ENCODE data around the gene SAE1. TPM values are rescaled to one million over a fixed set of nuclear protein-coding genes. Genes with fewer than 3 reads are reported as not detected.

The SAE1 gene
- total RNA-seq, 2 experiments from 2014 or later = 154 to 157 TPM

- POLR2A ChIA-PET = interaction anchor here (0.5 to 9.4 kb wide), 24 partner anchors 13 to 1810 kb away, joined by 3 to 205 read pairs (median 4); partner anchors contain the start of genes CCDC9, SAE1 and SLC1A5
- CTCF ChIA-PET = interaction anchor here (0.6 to 4.8 kb wide), 22 partner anchors 11 to 262 kb away, joined by 3 to 31 read pairs (median 4); partner anchors contain the start of gene SAE1
- H3K4me1 Mint-ChIP-seq (ENCODE audit: low read depth) = peaks cover 24% of the 10 kb centered on the region
- H3K4me3 Mint-ChIP-seq = peak within 1 kb of the TSS; percentile 85
- peak; percentile 100 for DNase-seq
- intact Hi-C loops (cut with micrococcal nuclease) = loop anchor here (1.0 to 5.0 kb wide), 12 partner anchors 17 to 487 kb away; partner anchors contain the start of genes CCDC9, INAFM1, NAPA and SAE1
- H3K27ac Mint-ChIP-seq = peak within 1 kb of the TSS; percentile 97
- H3K27me3 Mint-ChIP-seq = no peaks in the 10 kb centered on the region
- H3K36me3 Mint-ChIP-seq = peaks cover 34% of the 10 kb centered on the region
- no peaks in the 10 kb centered on the region for H3K9me3 Mint-ChIP-seq
Measured at GRCh38 chr19:47112997-47113849, 17.4 kb upstream of the SAE1 start, which contains the start of gene ZC3H4. Gene ZC3H4 (minus strand): TSS chr19:47113776. CDS start chr19:47112584, 1,192 bp downstream.

GRCh38 chr19:47113850-47114651 lies 16.6 kb upstream of the SAE1 start:
- ChIA-PET CTCF (interaction anchor here (0.6 to 4.8 kb wide), 22 partner anchors 12 to 262 kb away, joined by 3 to 31 read pairs (median 4); partner anchors contain the start of gene SAE1), POLR2A (interaction anchor here (0.5 to 9.4 kb wide), 20 partner anchors 18 to 1810 kb away, joined by 3 to 205 read pairs (median 4); partner anchors contain the start of genes CCDC9, SAE1 and SLC1A5)
- DNase-seq = no peak
- Mint-ChIP-seq H3K27ac (peak overlapping the region; percentile 97), H3K4me3 (peak overlapping the region; percentile 85), H3K27me3 (no peaks in the 10 kb centered on the region), H3K4me1 (ENCODE audit: low read depth) (peaks cover 15% of the 10 kb centered on the region), H3K36me3 (peaks cover 26% of the 10 kb centered on the region), H3K9me3 (no peaks in the 10 kb centered on the region)
- intact Hi-C loops (cut with micrococcal nuclease) = loop anchor here (1.0 to 5.0 kb wide), 12 partner anchors 16 to 486 kb away; partner anchors contain the start of genes CCDC9, INAFM1, NAPA and SAE1

DNA sequence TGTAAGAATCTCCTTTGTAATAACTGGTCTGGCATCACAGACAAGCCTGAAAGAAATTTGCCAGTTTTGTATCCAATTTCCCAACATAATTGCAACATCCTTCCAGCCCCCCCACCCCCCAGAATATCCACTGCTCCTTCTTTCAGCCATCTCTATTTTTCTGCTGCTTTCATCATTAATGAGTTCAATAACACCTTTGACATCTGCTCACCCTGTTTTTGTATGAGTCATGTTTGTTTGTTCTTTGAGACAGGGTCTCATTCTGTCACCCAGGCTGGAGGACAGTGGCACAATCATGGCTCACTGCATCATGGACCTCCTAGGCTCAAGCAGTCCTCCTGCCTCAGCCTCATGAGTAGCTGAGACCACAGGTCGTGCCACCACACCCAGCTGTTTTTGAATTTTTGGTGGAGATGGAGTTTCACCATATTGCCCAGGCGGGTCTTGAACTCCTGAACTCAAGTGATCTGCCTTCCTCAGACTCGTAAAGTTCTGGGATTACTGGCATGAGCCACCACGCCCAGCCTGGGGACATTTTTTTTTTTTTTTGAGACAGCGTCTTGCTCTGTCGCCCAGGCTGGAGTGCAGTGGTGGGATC lies 10.1 kb upstream of the SAE1 start:
- CTCF ChIA-PET = interaction anchor here (0.6 kb wide), 1 partner anchor 11 kb away, joined by 3 read pairs; the partner anchor contains the start of gene SAE1
- H3K4me3 Mint-ChIP-seq = no peak overlapping the region

DNA sequence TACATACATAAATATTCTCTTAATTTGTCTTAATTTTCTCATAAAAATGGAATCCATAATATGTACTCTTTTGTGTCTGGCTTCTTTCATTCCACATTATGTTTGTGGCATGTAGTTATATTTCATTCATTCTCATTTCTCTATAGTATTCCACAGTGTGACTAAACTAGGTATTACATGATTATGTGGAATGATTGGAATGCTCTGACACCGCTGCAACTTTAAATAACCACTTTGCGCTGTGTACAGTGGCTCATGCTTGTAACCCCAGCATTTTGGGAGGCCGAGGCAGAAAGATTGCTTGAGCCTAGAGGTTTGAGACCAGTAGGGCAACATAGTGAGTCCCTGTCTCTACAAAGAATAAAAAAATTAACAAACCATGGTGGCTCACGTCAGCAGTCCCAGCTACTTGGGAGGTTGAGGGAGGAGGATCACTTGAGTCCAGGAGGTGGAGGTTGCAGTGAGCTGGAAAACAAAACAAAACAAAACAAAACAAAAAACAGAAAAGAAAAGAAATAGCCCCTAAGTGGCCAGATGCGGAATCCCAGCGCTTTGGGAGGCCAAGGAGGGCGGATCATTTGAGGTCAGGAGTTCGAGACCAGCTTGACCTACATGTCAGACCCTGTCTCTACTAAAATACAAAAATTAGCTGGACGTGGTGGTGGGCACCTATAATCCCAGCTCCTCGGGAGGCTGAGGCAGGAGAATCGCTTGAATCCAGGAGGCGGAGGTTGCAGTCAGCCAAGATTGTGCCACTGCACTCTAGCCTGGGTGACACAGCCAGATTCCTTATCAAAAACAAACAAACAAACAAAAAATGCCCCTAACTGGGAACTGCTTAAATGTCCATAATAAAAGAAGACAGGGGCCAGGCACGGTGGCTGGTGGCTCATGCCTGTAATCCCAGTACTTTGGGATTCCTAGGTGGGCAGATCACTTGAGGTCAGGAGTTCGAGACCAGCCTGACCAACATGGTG lies 8.0 kb upstream of the SAE1 start:
- no peak overlapping the region for H3K4me3 Mint-ChIP-seq
- H3K36me3 Mint-ChIP-seq = no peaks in the 10 kb centered on the region
- H3K27ac Mint-ChIP-seq = no peak overlapping the region
- ChIA-PET POLR2A (interaction anchor here (0.8 kb wide), 1 partner anchor 9 kb away, joined by 3 read pairs; no protein-coding TSS in a partner anchor), CTCF (interaction anchor here (0.9 to 2.5 kb wide), 9 partner anchors 27 to 122 kb away, joined by 3 to 10 read pairs (median 6); no protein-coding TSS in a partner anchor)
- intact Hi-C loops (cut with micrococcal nuclease) = no loop called here
- no peaks in the 10 kb centered on the region for H3K4me1 Mint-ChIP-seq (ENCODE audit: low read depth)
- no peaks in the 10 kb centered on the region for H3K9me3 Mint-ChIP-seq
- DNase-seq = no peak
- H3K27me3 Mint-ChIP-seq = no peaks in the 10 kb centered on the region

More for the DNA sequence above, 10.1 kb upstream of the SAE1 start:
- Mint-ChIP-seq H3K9me3 (no peaks in the 10 kb centered on the region), H3K4me1 (ENCODE audit: low read depth) (no peaks in the 10 kb centered on the region), H3K36me3 (no peaks in the 10 kb centered on the region), H3K27me3 (no peaks in the 10 kb centered on the region), H3K27ac (no peak overlapping the region)
- DNase-seq = no peak
- intact Hi-C loops (cut with micrococcal nuclease) = no loop called here
- POLR2A ChIA-PET = no interaction called here

DNA sequence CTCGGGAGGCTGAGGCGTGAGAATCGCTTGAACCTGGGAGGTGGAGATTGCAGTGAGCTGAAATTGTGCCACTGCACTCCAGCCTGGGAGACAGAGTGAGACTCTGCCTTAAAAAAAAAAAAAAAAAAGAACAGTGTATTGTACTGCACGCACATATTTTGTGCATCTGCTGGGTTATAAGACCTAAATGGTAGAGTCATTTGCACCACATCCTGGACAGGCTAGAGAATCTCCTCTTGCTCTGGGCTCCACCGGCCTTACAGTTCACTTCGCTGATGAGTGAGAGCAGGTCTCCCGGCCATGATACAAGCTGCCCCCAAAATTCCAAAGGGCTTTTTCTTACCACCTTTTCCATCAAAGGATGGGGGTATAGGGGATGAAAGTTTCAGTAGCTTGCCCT lies 7.2 kb upstream of the SAE1 start:
- H3K4me1 Mint-ChIP-seq (ENCODE audit: low read depth) = no peaks in the 10 kb centered on the region
- intact Hi-C loops (cut with micrococcal nuclease) = no loop called here
- H3K27ac Mint-ChIP-seq = no peak overlapping the region
- ChIA-PET POLR2A (interaction anchor here (0.8 kb wide), 1 partner anchor 15 kb away, joined by 4 read pairs; no protein-coding TSS in a partner anchor), CTCF (interaction anchor here (0.6 to 2.5 kb wide), 11 partner anchors 13 to 121 kb away, joined by 3 to 10 read pairs (median 5); no protein-coding TSS in a partner anchor)
- H3K9me3 Mint-ChIP-seq = no peaks in the 10 kb centered on the region
- H3K36me3 Mint-ChIP-seq = no peaks in the 10 kb centered on the region
- no peak for DNase-seq
- H3K4me3 Mint-ChIP-seq = no peak overlapping the region
- no peaks in the 10 kb centered on the region for H3K27me3 Mint-ChIP-seq

- DNase-seq = no peak
- intact Hi-C loops (cut with micrococcal nuclease) = loop anchor here (1.0 kb wide), 2 partner anchors 46 to 90 kb away; no protein-coding TSS in a partner anchor
- Mint-ChIP-seq H3K9me3 (no peaks in the 10 kb centered on the region), H3K27me3 (no peaks in the 10 kb centered on the region), H3K27ac (peak overlapping the region; percentile 21), H3K36me3 (no peaks in the 10 kb centered on the region), H3K4me3 (no peak overlapping the region), H3K4me1 (ENCODE audit: low read depth) (peaks cover 2% of the 10 kb centered on the region)
- ChIA-PET POLR2A (interaction anchor here (1.5 kb wide), 1 partner anchor 12 kb away, joined by 4 read pairs; the partner anchor contains the start of gene ZC3H4), CTCF (interaction anchor here (0.6 to 4.6 kb wide), 27 partner anchors 9 to 243 kb away, joined by 3 to 82 read pairs (median 4); partner anchors contain the start of gene ZC3H4)
Measured at GRCh38 chr19:47124937-47125668, 5.5 kb upstream of the SAE1 start.

DNA sequence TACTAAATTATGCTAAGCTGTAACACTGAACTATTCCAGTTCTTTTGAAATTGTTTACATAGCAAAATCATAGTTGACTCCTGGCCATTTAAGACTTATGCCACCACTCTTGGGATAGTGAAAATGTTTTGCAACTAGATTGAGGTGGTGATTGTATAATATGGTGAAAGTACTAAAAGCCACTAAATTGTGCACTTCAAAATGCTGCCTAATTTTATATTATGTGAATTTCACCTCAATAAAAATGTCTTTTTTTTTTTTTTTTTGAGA lies 5.0 kb upstream of the SAE1 start:
- ChIA-PET POLR2A (interaction anchor here (1.5 kb wide), 1 partner anchor 12 kb away, joined by 4 read pairs; the partner anchor contains the start of gene ZC3H4), CTCF (interaction anchor here (0.6 to 4.6 kb wide), 26 partner anchors 9 to 244 kb away, joined by 3 to 82 read pairs (median 4); partner anchors contain the start of gene ZC3H4)
- Mint-ChIP-seq H3K9me3 (peaks cover 4% of the 10 kb centered on the region), H3K4me3 (no peak overlapping the region), H3K27ac (no peak overlapping the region), H3K4me1 (ENCODE audit: low read depth) (peaks cover 6% of the 10 kb centered on the region), H3K27me3 (peaks cover 3% of the 10 kb centered on the region), H3K36me3 (peaks cover 4% of the 10 kb centered on the region)
- intact Hi-C loops (cut with micrococcal nuclease) = loop anchor here (1.0 kb wide), 2 partner anchors 46 to 90 kb away; no protein-coding TSS in a partner anchor
- DNase-seq = no peak

- H3K4me1 Mint-ChIP-seq (ENCODE audit: low read depth) = peaks cover 38% of the 10 kb centered on the region
- no peak overlapping the region for H3K4me3 Mint-ChIP-seq
- DNase-seq = no peak
- peaks cover 4% of the 10 kb centered on the region for H3K27me3 Mint-ChIP-seq
- ChIA-PET CTCF (interaction anchor here (4.6 kb wide), 1 partner anchor 49 kb away, joined by 82 read pairs; no protein-coding TSS in a partner anchor), POLR2A (no interaction called here)
- H3K36me3 Mint-ChIP-seq = peaks cover 33% of the 10 kb centered on the region
- H3K9me3 Mint-ChIP-seq = peaks cover 4% of the 10 kb centered on the region
- intact Hi-C loops (cut with micrococcal nuclease) = no loop called here
- H3K27ac Mint-ChIP-seq = no peak overlapping the region
Measured at GRCh38 chr19:47129579-47129978, 1.1 kb upstream of the SAE1 start.

DNA sequence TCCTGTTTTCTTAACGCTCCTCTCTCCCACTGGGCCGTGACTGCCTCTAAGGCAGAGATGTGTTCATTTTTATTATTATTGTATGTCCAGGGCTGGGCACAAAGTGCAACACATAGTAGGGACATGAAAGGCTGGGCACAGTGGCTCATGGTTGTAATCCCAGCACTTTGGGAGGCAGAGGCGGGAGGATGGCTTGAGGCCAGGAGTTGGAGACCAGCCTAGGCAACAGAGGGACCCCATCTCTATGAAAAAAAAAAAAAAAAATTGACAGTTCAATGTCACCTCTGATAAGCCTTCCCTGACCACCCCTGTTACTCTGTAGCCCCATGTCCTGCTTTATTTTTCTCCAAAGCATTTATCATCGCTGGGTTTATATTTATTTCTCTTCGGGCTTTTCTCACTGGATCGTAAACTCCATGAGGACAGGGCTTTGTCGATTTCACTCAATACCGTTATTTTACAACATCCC lies 481 bp upstream of the SAE1 start:
- Mint-ChIP-seq H3K27ac (peak overlapping the region; percentile 94), H3K9me3 (peaks cover 4% of the 10 kb centered on the region), H3K4me1 (ENCODE audit: low read depth) (peaks cover 41% of the 10 kb centered on the region), H3K27me3 (peaks cover 4% of the 10 kb centered on the region), H3K36me3 (peaks cover 35% of the 10 kb centered on the region), H3K4me3 (peak overlapping the region; percentile 99)
- intact Hi-C loops (cut with micrococcal nuclease) = loop anchor here (1.0 to 2.0 kb wide), 3 partner anchors 17 to 115 kb away; partner anchors contain the start of gene ZC3H4
- DNase-seq = no peak
- CTCF ChIA-PET = interaction anchor here (1.0 to 2.2 kb wide), 6 partner anchors 8 to 117 kb away, joined by 3 to 23 read pairs (median 12); no protein-coding TSS in a partner anchor
- POLR2A ChIA-PET = interaction anchor here (1.0 to 1.6 kb wide), 6 partner anchors 18 to 103 kb away, joined by 3 to 7 read pairs (median 4); no protein-coding TSS in a partner anchor

Measured in activated CD4-positive, alpha-beta memory T cell treated with anti-CD3 and anti-CD28 coated beads for 36 hours (primary cell).